C4-2B (cell line): ENCODE results near the gene DUXB.

Experiments
- ZFX ChIP-seq: fragments of 450-650 bp; IDR thresholded peaks from 2 replicates; pipeline ENCODE4 v1.6.1; 2017
- TF ChIP-seq, protein P1 (sequence below): fragments of 450-650 bp; conservative IDR thresholded peaks from 2 replicates; pipeline ENCODE4 v1.5.1; 2017; ENCODE audit warnings: mild to moderate bottlenecking

DNA sequence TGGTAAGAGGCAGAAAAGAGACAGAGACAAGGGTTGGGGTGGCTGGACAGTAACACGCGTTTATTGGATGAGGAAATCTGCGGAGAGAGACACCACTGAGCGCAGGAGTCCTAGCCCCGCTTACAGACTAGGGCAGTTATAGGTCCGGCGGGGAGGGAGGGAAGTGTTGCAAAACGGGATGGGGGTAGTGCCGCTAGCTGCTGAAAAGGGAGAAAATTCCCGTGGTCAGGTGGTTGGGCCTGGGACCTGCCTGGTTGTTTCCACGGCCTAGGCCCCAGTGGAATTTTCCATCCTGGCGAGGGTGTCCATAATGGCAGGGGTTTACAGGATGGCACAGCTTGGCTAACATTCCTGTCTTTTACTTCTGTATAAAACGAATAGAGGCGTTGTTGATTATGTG, 19.0 kb downstream of the DUXB start:
- TF ChIP-seq, protein P1, sequence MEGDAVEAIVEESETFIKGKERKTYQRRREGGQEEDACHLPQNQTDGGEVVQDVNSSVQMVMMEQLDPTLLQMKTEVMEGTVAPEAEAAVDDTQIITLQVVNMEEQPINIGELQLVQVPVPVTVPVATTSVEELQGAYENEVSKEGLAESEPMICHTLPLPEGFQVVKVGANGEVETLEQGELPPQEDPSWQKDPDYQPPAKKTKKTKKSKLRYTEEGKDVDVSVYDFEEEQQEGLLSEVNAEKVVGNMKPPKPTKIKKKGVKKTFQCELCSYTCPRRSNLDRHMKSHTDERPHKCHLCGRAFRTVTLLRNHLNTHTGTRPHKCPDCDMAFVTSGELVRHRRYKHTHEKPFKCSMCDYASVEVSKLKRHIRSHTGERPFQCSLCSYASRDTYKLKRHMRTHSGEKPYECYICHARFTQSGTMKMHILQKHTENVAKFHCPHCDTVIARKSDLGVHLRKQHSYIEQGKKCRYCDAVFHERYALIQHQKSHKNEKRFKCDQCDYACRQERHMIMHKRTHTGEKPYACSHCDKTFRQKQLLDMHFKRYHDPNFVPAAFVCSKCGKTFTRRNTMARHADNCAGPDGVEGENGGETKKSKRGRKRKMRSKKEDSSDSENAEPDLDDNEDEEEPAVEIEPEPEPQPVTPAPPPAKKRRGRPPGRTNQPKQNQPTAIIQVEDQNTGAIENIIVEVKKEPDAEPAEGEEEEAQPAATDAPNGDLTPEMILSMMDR: no peak
- TF ChIP-seq ZFX: no peak
